ENCODE measurements around the gene PPP1R14D. TPM values are rescaled to one million over a fixed set of nuclear protein-coding genes. Genes with fewer than 3 reads are reported as not detected.
A peak's percentile ranks its signal among the peaks of the same experiment; 100 is the strongest.

PPP1R14D gene
- total RNA-seq, 1 experiment from 2014 or later = 0.65 TPM

- ChIA-PET POLR2A (ENCODE audit: unreplicated experiment) (interaction anchor here (0.6 to 0.7 kb wide), 5 partner anchors 14 to 468 kb away, joined by 3 to 5 read pairs (median 4); no protein-coding TSS in a partner anchor), CTCF (interaction anchor here (0.6 to 3.8 kb wide), 10 partner anchors 10 to 163 kb away, joined by 3 to 84 read pairs (median 10); partner anchors contain the start of genes RHOV, SPINT1 and VPS18)
- Histone ChIP-seq H3K27me3 (ENCODE audit: insufficient read depth, low read depth) (no peaks in the 10 kb centered on the region), H3K9me3 (ENCODE audit: insufficient read depth, low read depth) (no peaks in the 10 kb centered on the region), H3K4me3 (no peak overlapping the region), H2AFZ (no peak overlapping the region), H3K79me2 (ENCODE audit: low read depth) (peaks cover 5% of the 10 kb centered on the region), H4K20me1 (ENCODE audit: insufficient read depth) (no peaks in the 10 kb centered on the region), H3K4me2 (peak overlapping the region; percentile 61), H3F3A (ENCODE audit: insufficient read depth, low read depth) (peaks cover 38% of the 10 kb centered on the region), H3K36me3 (ENCODE audit: low read depth) (0 out of 2 replicates have a peak, but pooled peaks cover 4% of the 10 kb centered on the region), H3K4me1 (replicated peaks; ENCODE audit: insufficient read depth) (peaks cover 28% of the 10 kb centered on the region), H3K9me2 (ENCODE audit: insufficient read depth) (no peaks in the 10 kb centered on the region), H3K27ac (peak overlapping the region; percentile 89)
- TF ChIP-seq EZH2 (IDR thresholded peaks at IDR 0.05; ENCODE audit: low read depth) = no peak
- TF ChIP-seq CTCF (conservative IDR thresholded peaks at IDR 0.05) = no peak
- BruUV-seq (replicated peaks) = no TSS peak
- intact Hi-C loops (cut with micrococcal nuclease; ENCODE audit: unreplicated experiment) = loop anchor here (1.0 kb wide), 5 partner anchors 9 to 110 kb away; partner anchors contain the start of gene VPS18
- DNase-seq = no peak
Measured at GRCh38 chr15:40856746-40857145, 28.2 kb upstream of the PPP1R14D start.

DNA sequence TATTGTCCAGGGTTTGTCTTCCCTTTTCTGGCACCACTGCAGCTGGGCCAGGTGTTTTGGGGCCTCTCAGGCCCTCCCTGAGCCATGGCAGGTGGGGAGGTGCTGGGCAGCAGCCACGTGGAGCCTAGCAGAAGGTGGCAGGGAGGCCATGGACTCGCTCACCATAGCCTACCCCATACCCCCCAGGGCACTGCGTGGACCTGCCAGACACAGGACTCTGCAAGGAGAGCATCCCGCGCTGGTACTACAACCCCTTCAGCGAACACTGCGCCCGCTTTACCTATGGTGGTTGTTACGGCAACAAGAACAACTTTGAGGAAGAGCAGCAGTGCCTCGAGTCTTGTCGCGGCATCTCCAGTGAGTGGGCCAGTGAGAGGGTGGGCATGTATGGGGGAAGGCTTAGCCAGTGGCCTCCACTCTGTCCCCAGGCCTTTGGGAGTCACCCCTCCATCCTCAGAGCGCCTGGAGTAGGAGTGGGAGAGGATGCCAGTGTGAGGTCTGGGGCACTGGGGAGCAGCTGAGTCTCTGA, 27.3 kb upstream of the PPP1R14D start:
- Histone ChIP-seq H4K20me1 (ENCODE audit: insufficient read depth) (no peaks in the 10 kb centered on the region), H3K9me3 (ENCODE audit: insufficient read depth, low read depth) (no peaks in the 10 kb centered on the region), H3K4me1 (replicated peaks; ENCODE audit: insufficient read depth) (peaks cover 21% of the 10 kb centered on the region), H3F3A (ENCODE audit: insufficient read depth, low read depth) (peaks cover 28% of the 10 kb centered on the region), H3K4me3 (no peak overlapping the region), H3K4me2 (no peak overlapping the region), H2AFZ (no peak overlapping the region), H3K79me2 (ENCODE audit: low read depth) (peaks cover 12% of the 10 kb centered on the region), H3K27me3 (ENCODE audit: insufficient read depth, low read depth) (no peaks in the 10 kb centered on the region), H3K9me2 (ENCODE audit: insufficient read depth) (no peaks in the 10 kb centered on the region), H3K27ac (peak overlapping the region; percentile 89; the same call in 1 of the 2 replicates), H3K36me3 (ENCODE audit: low read depth) (0 out of 2 replicates have a peak, but pooled peaks cover 4% of the 10 kb centered on the region)
- DNase-seq = no peak
- POLR2A ChIA-PET (ENCODE audit: unreplicated experiment) = interaction anchor here (0.5 kb wide), 1 partner anchor 31 kb away, joined by 7 read pairs; no protein-coding TSS in a partner anchor
- intact Hi-C loops (cut with micrococcal nuclease; ENCODE audit: unreplicated experiment) = no loop called here
- BruUV-seq (replicated peaks) = no TSS peak
- TF ChIP-seq CTCF (conservative IDR thresholded peaks at IDR 0.05) = no peak
- no peak for TF ChIP-seq EZH2 (IDR thresholded peaks at IDR 0.05; ENCODE audit: low read depth)
- CTCF ChIA-PET = no interaction called here

DNA sequence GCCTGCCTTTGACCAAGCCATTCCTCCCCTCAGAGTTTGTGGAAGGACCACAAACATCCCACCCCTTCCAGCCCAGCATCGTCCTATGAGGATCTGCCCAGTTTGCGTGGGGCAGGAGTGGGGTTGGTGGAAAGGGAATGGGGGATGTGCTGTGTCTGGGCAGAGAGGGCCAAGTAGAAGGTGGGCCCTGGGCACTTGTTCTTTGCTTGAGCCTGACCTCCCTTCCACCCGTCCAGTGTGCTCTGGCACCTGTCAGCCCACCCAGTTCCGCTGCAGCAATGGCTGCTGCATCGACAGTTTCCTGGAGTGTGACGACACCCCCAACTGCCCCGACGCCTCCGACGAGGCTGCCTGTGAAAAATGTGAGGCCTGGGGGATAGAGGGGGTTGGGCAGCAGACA, 25.7 kb upstream of the PPP1R14D start:
- Histone ChIP-seq H3K4me3 (no peak overlapping the region), H3K4me1 (replicated peaks; ENCODE audit: insufficient read depth) (peaks cover 21% of the 10 kb centered on the region), H3F3A (ENCODE audit: insufficient read depth, low read depth) (peaks cover 27% of the 10 kb centered on the region), H3K36me3 (ENCODE audit: low read depth) (0 out of 2 replicates have a peak, but pooled peaks cover 4% of the 10 kb centered on the region), H3K4me2 (no peak overlapping the region), H3K9me3 (ENCODE audit: insufficient read depth, low read depth) (no peaks in the 10 kb centered on the region), H4K20me1 (ENCODE audit: insufficient read depth) (no peaks in the 10 kb centered on the region), H3K9me2 (ENCODE audit: insufficient read depth) (no peaks in the 10 kb centered on the region), H3K79me2 (ENCODE audit: low read depth) (peaks cover 28% of the 10 kb centered on the region), H2AFZ (no peak overlapping the region), H3K27ac (no peak overlapping the region), H3K27me3 (ENCODE audit: insufficient read depth, low read depth) (no peaks in the 10 kb centered on the region)
- no TSS peak for BruUV-seq (replicated peaks)
- POLR2A ChIA-PET (ENCODE audit: unreplicated experiment) = no interaction called here
- no peak for DNase-seq
- CTCF ChIA-PET = no interaction called here
- TF ChIP-seq CTCF (conservative IDR thresholded peaks at IDR 0.05) = no peak
- TF ChIP-seq EZH2 (IDR thresholded peaks at IDR 0.05; ENCODE audit: low read depth) = no peak
- intact Hi-C loops (cut with micrococcal nuclease; ENCODE audit: unreplicated experiment) = no loop called here
